Measurements from ENCODE around the gene ANKRD44. TPM values are rescaled to one million over a fixed set of nuclear protein-coding genes. Genes with fewer than 3 reads are reported as not detected.

Gene ANKRD44
- polyA plus RNA-seq, 6 donors from 2014 or later = 107 to 176 (median 141) TPM

DNA sequence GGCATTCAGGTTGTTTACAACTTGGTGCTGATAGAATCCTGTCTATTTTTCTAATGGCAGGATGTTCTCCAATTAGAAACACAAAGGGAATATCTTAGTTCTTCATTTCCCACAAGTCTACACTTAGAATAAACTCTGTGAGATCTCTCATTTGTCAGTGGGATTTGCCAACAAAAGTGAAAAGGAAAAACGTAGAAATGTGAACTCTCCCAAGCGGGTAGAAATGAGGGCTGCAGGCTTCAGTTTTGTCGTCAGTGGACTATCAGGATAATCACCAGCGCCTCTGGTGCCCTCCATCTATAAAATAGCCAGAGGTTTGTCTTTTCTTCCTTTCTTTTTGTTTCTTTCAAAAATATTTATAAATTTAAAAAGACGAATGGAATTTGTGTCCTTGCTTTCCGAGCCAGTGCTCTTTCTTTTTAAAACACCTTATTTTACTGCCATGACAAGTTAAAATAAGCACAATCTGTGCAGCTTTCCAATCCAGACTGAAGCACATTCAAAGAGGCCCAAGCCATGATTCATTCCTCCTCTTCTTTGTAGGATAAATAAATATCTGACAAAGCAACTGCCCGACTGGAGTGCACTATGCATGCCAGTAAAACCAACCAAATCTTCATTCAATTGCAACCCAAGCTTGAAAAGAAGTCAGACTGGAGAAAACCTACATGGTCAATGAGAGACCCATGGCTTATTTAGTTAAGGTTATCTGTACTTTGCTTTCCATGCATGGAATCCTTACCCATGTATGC, 185.8 kb downstream of the ANKRD44 start:
- Mint-ChIP-seq H3K4me3 (no peak overlapping the region), H3K9me3 (peaks cover 0 to 8% (median 2%) of the 10 kb centered on the region in 7 donors), H3K27me3 (no peaks in the 10 kb centered on the region), H3K36me3 (peaks cover 29 to 38% of the 10 kb centered on the region in 2 donors), H3K4me1 (peaks cover 39 to 64% (median 42%) of the 10 kb centered on the region in 3 donors), H3K27ac (peak overlapping the region in 3 of 6 donors; percentile 63 to 86 (median 65))
- DNase-seq (no peak), ATAC-seq (ENCODE audit: low read depth in 2 of 2) (no peak)

DNA sequence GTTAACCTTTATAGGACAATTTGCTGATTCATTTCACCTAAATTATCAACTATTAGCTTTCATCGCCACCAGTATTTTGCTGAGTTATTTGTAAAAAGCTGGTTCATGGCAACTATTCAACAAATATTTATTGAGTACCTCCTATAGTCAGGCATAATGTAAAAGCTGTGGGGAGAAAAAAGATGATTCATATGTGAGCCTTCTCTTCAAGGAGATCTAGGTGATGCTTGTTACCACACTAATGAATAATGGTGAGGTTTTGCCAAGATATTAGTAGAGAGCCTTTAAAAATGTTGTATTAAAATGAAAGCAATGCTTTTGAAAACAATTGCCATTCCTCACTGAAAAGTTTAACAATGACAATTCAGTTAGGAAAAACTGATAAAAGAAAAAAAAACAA, 187.8 kb downstream of the ANKRD44 start:
- no peak for DNase-seq
- Mint-ChIP-seq H3K36me3 (peaks cover 42 to 44% of the 10 kb centered on the region in 2 donors), H3K27ac (peak overlapping the region in 3 of 6 donors; percentile 10 to 83 (median 30)), H3K27me3 (no peaks in the 10 kb centered on the region), H3K4me1 (peaks cover 29 to 51% (median 35%) of the 10 kb centered on the region in 3 donors), H3K9me3 (peaks cover 0 to 3% (median 2%) of the 10 kb centered on the region in 7 donors), H3K4me3 (no peak overlapping the region)
- ATAC-seq (ENCODE audit: low read depth in 2 of 2) = no peak

DNA sequence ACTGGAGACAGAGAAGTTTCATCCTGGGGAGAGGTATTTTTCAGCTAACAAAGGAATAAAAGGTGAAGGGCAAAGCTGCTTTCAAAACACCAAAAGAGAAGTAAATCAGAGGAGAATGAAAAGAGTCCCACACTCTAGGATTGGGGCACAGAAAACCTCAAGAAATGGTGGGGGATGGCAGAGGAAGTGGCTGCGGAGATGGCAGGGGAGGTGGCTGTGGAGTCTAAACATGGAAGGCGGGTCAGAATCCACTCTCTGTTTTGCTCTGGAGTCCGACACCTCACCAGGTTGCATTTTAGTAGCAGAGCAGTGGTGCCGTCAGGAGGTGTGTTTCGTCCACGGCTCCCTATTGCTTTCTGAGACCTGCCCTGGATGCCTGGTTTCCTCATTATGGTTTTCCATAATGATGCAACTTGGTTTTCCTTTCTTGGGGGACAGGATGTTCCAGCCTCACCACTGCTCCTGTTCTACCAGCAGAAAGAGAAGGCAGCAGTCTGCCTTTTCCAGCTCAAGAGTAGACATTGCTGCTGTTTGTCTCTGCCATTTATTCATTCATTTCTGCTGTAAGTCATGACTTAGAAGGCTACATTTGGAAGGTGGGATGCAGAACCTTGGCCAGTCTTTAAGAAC, 188.7 kb downstream of the ANKRD44 start:
- H3K4me3 Mint-ChIP-seq = peak overlapping the region in 1 of 8 donors; percentile 64
- H3K36me3 Mint-ChIP-seq = peaks cover 40 to 46% of the 10 kb centered on the region in 2 donors
- H3K9me3 Mint-ChIP-seq = no peaks in the 10 kb centered on the region
- DNase-seq = no peak
- H3K27ac Mint-ChIP-seq = peak overlapping the region in 5 of 6 donors; percentile 8 to 86 (median 34)
- H3K4me1 Mint-ChIP-seq = peaks cover 31 to 47% (median 32%) of the 10 kb centered on the region in 3 donors
- H3K27me3 Mint-ChIP-seq = no peaks in the 10 kb centered on the region
- no peak for ATAC-seq (ENCODE audit: low read depth in 2 of 2)

DNA sequence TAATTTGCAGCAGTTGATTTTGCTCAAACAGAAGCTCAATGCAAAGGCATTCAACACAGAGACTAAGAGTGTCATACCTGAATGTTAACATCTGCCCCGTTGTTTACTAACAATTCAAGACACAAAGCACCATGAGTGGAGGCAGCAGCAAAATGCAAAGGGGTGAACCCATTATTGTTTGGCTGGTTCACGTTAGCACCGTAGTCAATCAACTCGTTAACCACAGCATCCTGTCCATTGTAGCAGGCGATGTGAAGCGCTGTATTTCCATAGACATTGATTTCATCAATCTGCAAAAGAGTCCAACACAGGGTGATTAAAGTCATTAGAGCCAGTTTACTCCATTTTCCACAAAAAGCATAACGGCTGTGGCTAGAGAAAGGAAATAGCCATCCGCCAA, 189.3 kb downstream of the ANKRD44 start:
- Mint-ChIP-seq H3K4me1 (peaks cover 32 to 49% (median 33%) of the 10 kb centered on the region in 3 donors), H3K27ac (peak overlapping the region in 4 of 6 donors; percentile 24 to 86 (median 54)), H3K27me3 (no peaks in the 10 kb centered on the region), H3K36me3 (peaks cover 40 to 52% of the 10 kb centered on the region in 2 donors), H3K4me3 (no peak overlapping the region), H3K9me3 (no peaks in the 10 kb centered on the region)
- no peak for DNase-seq
- no peak for ATAC-seq (ENCODE audit: low read depth in 2 of 2)

DNA sequence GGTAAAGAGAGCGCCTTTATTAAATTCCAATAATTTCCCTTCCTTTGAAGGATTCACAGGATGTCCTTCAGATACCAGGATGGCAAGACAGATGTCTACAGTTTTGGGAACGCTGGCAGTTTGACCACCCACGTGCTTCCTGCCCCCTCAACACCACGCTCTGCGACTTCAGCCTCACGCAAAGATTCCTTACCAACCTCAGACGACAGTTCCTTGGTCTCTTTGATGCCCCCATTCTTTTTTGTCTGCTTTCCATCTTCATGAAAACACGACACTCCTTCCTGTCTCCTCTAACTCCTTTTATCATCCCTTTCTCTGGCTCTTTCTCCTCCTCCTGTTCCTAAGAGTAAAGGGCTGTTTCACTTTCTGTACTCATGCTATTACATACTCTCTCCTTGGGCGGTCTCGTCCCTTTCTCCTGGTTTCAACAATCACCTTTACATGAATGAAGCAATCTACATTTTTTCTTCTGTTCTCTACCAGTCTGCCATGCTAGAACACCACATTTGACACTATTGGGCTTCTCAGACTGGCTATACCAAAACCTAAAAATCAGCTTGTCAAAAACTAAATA, 194.2 kb downstream of the ANKRD44 start:
- H3K27ac Mint-ChIP-seq = peak overlapping the region; percentile 26 to 73 (median 59)
- DNase-seq = no peak
- no peaks in the 10 kb centered on the region for H3K27me3 Mint-ChIP-seq
- peak overlapping the region in 2 of 8 donors; percentile 46 to 57 for H3K4me3 Mint-ChIP-seq
- no peaks in the 10 kb centered on the region for H3K9me3 Mint-ChIP-seq
- H3K4me1 Mint-ChIP-seq = peaks cover 36 to 57% (median 49%) of the 10 kb centered on the region in 3 donors
- H3K36me3 Mint-ChIP-seq = peaks cover 25 to 46% of the 10 kb centered on the region in 2 donors
- ATAC-seq (ENCODE audit: low read depth in 2 of 2) = no peak

DNA sequence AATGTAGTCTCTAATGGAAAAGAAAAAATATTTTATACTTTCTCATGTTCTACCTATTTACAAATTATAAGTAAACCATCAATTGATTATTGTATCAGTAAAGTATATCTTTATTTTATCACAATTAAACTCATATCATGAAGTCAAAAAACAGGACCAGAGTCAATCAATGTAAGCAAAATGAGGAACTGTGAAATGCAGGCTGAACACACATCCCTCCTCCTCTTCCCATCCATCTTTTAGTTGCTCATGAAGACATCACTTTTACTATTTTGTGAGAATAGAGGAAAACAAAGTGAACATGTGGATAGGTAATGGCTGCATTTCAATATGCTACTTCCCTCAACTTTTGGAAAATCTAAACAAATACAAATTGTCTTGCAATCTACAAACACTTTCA, 195.3 kb downstream of the ANKRD44 start:
- H3K9me3 Mint-ChIP-seq = no peaks in the 10 kb centered on the region
- peak overlapping the region in 2 of 8 donors; percentile 21 to 30 for H3K4me3 Mint-ChIP-seq
- H3K36me3 Mint-ChIP-seq = peaks cover 20 to 39% of the 10 kb centered on the region in 2 donors
- peak overlapping the region in 5 of 6 donors; percentile 37 to 94 (median 87) for H3K27ac Mint-ChIP-seq
- H3K27me3 Mint-ChIP-seq = no peaks in the 10 kb centered on the region
- peak; percentile 29 to 34 for ATAC-seq (ENCODE audit: low read depth in 2 of 2)
- no peak for DNase-seq
- H3K4me1 Mint-ChIP-seq = peaks cover 31 to 49% (median 42%) of the 10 kb centered on the region in 3 donors

DNA sequence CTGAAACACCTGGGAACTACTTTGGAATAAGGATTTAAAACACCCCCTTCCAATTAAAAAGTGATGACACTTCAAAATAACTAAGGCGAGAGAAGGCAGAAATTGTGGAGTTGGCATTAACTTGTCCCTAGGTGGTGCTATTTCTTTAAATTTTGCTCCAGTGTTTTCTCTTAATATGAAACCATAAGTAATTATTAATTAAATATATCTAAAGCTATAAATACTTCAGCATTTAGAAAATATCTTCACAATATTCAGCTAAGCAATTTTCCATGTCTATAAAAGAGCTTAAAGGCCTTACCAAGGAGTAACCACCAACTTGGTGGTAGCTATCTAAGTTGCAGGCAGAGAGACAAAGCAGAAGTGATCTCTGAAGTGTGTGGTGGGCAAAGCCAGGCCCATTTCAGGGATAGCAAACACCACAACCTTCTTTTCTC, 197.3 kb downstream of the ANKRD44 start:
- peaks cover 5 to 19% of the 10 kb centered on the region in 2 donors for H3K36me3 Mint-ChIP-seq
- peak; percentile 88 to 89 for ATAC-seq (ENCODE audit: low read depth in 2 of 2)
- H3K4me1 Mint-ChIP-seq = peaks cover 27 to 40% (median 34%) of the 10 kb centered on the region in 3 donors

DNA sequence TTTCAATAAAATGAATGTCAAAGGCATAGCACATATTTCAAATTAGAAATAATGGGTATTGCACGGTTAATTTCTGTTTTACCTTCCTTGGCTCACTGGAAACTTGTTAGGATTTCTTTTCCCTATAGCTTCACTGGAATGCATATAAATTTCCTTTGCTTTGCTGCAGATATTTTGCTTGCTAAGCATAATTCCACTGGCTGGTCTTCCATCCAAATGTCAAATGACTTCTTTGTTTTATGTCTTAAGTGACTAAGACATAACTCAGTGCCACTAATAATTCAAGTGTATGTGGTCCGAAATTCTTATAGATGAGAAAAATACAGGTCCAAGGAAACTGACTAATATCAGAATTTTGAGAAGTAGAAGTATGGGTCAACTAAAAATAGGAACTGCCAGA, 201.3 kb downstream of the ANKRD44 start:
- H3K9me3 Mint-ChIP-seq = no peaks in the 10 kb centered on the region
- no peaks in the 10 kb centered on the region for H3K27me3 Mint-ChIP-seq
- peak overlapping the region in 1 of 6 donors; percentile 19 for H3K27ac Mint-ChIP-seq
- DNase-seq = no peak
- no peak for ATAC-seq (ENCODE audit: low read depth in 2 of 2)
- no peak overlapping the region for H3K4me3 Mint-ChIP-seq
- no peaks in the 10 kb centered on the region for H3K36me3 Mint-ChIP-seq
- H3K4me1 Mint-ChIP-seq = peaks cover 5 to 19% (median 13%) of the 10 kb centered on the region in 3 donors

More for the DNA sequence above, 197.3 kb downstream of the ANKRD44 start:
- H3K27me3 Mint-ChIP-seq = no peaks in the 10 kb centered on the region
- peak overlapping the region in 2 of 8 donors; percentile 7 to 21 for H3K4me3 Mint-ChIP-seq
- H3K27ac Mint-ChIP-seq = peak overlapping the region in 4 of 6 donors; percentile 6 to 81 (median 44)
- H3K9me3 Mint-ChIP-seq = no peaks in the 10 kb centered on the region
- peak; percentile 45 for DNase-seq

DNA sequence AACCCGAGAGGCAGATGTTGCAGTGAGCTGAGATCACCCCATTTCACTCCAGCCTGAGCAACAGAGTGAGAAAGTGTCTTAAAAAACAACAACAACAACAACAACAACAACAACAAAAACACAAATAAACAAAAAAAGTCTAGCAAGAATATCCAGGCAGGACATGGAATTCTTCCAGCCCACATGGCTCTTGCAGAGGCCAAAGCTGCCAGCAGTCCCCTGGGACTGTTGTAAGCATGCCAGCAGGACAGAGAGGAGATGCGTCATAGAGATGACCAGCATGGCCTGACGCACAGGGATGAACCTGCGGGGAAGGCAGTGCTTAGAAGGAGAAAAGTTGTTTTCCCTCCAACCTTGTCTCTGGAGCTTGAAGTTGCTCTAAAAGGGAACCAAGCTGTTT, 201.8 kb downstream of the ANKRD44 start:
- Mint-ChIP-seq H3K27ac (peak overlapping the region in 3 of 6 donors; percentile 16 to 88 (median 42)), H3K4me1 (peaks cover 3 to 14% (median 9%) of the 10 kb centered on the region in 3 donors), H3K27me3 (no peaks in the 10 kb centered on the region), H3K9me3 (no peaks in the 10 kb centered on the region), H3K4me3 (no peak overlapping the region), H3K36me3 (no peaks in the 10 kb centered on the region)
- ATAC-seq (ENCODE audit: low read depth in 2 of 2) = no peak
- no peak for DNase-seq

DNA sequence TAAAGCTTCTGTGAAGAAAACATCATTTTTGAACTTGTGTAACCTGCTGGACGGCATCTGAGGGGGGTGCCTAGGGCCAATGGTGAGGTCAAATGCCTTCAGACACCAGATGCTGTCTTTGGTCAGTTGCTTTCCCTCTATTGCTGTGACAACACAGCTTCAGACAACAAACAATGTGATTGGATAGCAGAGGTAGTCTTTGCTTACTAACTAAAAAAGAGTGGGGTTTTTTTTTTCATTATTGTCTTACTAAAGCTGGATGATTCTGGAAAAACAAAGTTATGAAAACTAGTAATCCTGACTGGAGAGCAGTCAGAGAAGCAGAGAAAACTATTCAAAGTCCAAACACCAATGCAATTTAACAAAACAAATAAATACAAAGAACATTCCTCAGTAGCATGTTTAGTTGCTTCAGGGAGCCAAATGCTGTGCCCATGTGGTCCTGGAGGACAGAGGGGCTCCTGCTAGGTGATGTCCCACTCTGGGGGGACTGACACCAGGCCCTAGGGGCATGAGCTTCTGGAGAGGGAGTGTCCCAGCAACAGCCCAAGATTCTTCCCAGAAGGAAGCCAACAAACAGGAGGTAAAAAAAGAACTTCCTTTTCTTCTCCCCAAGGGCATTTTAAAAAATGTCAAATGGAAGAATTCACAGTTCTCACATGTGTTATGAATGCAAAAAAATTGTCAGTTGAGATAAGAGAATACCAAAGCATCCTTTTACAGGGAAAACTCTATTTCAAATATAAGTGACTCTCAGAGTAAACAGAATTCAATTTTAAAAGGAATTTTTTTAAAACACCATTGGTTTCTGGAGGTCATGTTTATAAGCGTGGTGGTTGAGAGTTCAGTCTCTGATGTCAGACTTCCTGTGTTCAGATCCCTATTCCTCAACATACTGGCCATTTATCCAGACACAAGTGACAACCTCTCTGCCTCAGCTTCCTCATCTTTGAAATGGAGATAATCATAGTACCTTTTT, 203.0 kb downstream of the ANKRD44 start:
- H3K27ac Mint-ChIP-seq = peak overlapping the region in 5 of 6 donors; percentile 16 to 84 (median 59)
- ATAC-seq (ENCODE audit: low read depth in 2 of 2) = no peak
- H3K4me1 Mint-ChIP-seq = peaks cover 0 to 6% (median 0%) of the 10 kb centered on the region in 3 donors
- no peaks in the 10 kb centered on the region for H3K27me3 Mint-ChIP-seq
- H3K4me3 Mint-ChIP-seq = no peak overlapping the region
- H3K36me3 Mint-ChIP-seq = no peaks in the 10 kb centered on the region
- H3K9me3 Mint-ChIP-seq = no peaks in the 10 kb centered on the region
- DNase-seq = no peak

DNA sequence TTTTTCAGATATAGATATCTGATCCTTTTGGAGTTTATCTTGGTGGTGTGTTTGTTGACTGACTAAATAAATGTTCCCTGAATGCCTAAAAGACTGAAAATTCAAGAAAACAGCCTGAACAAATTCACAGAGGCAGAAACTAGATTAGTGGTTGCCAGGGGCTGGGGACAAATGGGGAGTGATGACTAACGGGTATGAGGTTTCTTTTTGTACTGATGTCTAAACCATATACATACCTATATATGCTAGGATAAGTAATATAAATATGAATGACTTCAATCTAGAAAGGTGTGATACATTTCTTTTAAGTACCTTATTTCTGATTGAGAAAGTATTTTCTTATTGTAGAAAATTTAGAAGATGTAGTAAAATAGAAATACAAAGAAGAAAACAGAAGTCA, 207.2 kb downstream of the ANKRD44 start:
- peaks cover 5 to 11% (median 6%) of the 10 kb centered on the region in 3 donors for H3K4me1 Mint-ChIP-seq
- H3K36me3 Mint-ChIP-seq = peaks cover 9 to 18% of the 10 kb centered on the region in 2 donors
- H3K27ac Mint-ChIP-seq = peak overlapping the region in 3 of 6 donors; percentile 38 to 85 (median 61)
- no peaks in the 10 kb centered on the region for H3K27me3 Mint-ChIP-seq
- H3K9me3 Mint-ChIP-seq = no peaks in the 10 kb centered on the region
- DNase-seq (no peak), ATAC-seq (ENCODE audit: low read depth in 2 of 2) (no peak)
- H3K4me3 Mint-ChIP-seq = no peak overlapping the region

DNA sequence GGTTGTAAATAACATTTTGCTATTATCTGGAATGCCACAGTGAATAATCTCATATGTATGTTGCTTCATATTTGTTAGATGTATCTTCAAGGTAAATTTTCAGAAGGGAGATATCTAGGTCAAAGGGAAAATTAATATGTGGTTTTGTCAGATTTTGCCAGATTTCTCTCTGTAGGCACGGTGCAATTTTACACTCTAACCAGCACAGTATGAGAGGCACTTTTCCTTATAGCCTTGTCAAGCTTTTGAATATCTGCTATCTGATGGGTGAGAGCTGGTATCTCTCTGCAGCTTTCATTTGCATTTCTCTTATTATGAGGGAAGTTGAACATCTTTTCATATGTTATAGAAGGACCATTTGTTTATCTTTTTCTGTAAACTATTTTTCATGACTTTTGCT, 208.3 kb downstream of the ANKRD44 start:
- no peak overlapping the region for H3K4me3 Mint-ChIP-seq

More for the DNA sequence above, 208.3 kb downstream of the ANKRD44 start:
- Mint-ChIP-seq H3K27ac (peak overlapping the region in 3 of 6 donors; percentile 16 to 76 (median 53)), H3K9me3 (no peaks in the 10 kb centered on the region), H3K27me3 (no peaks in the 10 kb centered on the region), H3K4me1 (peaks cover 3 to 20% (median 13%) of the 10 kb centered on the region in 3 donors), H3K36me3 (peaks cover 18 to 20% of the 10 kb centered on the region in 2 donors)
- DNase-seq = no peak
- ATAC-seq (ENCODE audit: low read depth in 2 of 2) = no peak
